ENCODE measurements around the gene RASGRP1.

The RASGRP1 gene

GRCh38 chr15:38560456-38560926 lies 4.1 kb downstream of the RASGRP1 start:
- H3K9me3 ChIP-seq (ENCODE audit: low read length): no peaks in the 10 kb centered on the region

GRCh38 chr15:38559636-38560307 lies 4.8 kb downstream of the RASGRP1 start:
- Histone ChIP-seq H3K9ac (ENCODE audit: low read length) (no peak overlapping the region), H2AFZ (ENCODE audit: low read length) (no peak overlapping the region), H4K20me1 (ENCODE audit: insufficient read depth, low read length) (no peaks in the 10 kb centered on the region), H3K79me2 (ENCODE audit: insufficient read depth, low read length) (no peaks in the 10 kb centered on the region; the same call in 1 of the 2 replicates), H3F3A (ENCODE audit: insufficient read depth, low read length) (no peaks in the 10 kb centered on the region), H3K9me2 (ENCODE audit: low read depth, low read length) (no peaks in the 10 kb centered on the region), H3K27me3 (ENCODE audit: insufficient read depth, low read length) (no peaks in the 10 kb centered on the region), H3K9me3 (ENCODE audit: low read length) (no peaks in the 10 kb centered on the region), H3K4me3 (ENCODE audit: low read depth, low read length, poor library complexity, severe bottlenecking) (no peak overlapping the region), H3K27ac (ENCODE audit: low read depth, low read length, poor library complexity, severe bottlenecking) (no peak overlapping the region), H3K36me3 (ENCODE audit: insufficient read depth, low read length) (peaks cover 41% of the 10 kb centered on the region), H3K4me2 (ENCODE audit: low read length) (no peak overlapping the region), H3K4me1 (ENCODE audit: insufficient read depth, low read length, severe bottlenecking) (peaks cover 21% of the 10 kb centered on the region)
- no peak for TF ChIP-seq CTCF (IDR thresholded peaks at IDR 0.05; ENCODE audit: low read length)
- no peak for TF ChIP-seq EZH2 (IDR thresholded peaks at IDR 0.05; ENCODE audit: borderline replicate concordance, low read length)

More at GRCh38 chr15:38560456-38560926, 4.1 kb downstream of the RASGRP1 start:
- H3F3A ChIP-seq (ENCODE audit: insufficient read depth, low read length): no peaks in the 10 kb centered on the region; the same call in 1 of the 2 replicates
- peaks cover 36% of the 10 kb centered on the region for H3K36me3 ChIP-seq (ENCODE audit: insufficient read depth, low read length)
- H3K27me3 ChIP-seq (ENCODE audit: insufficient read depth, low read length): no peaks in the 10 kb centered on the region
- no peak overlapping the region for H2AFZ ChIP-seq (ENCODE audit: low read length)
- H3K27ac ChIP-seq (ENCODE audit: low read depth, low read length, poor library complexity, severe bottlenecking): no peak overlapping the region
- no peak overlapping the region for H3K4me3 ChIP-seq (ENCODE audit: low read depth, low read length, poor library complexity, severe bottlenecking)
- no peaks in the 10 kb centered on the region for H3K9me2 ChIP-seq (ENCODE audit: low read depth, low read length)
- H4K20me1 ChIP-seq (ENCODE audit: insufficient read depth, low read length): no peaks in the 10 kb centered on the region
- H3K79me2 ChIP-seq (ENCODE audit: insufficient read depth, low read length): no peaks in the 10 kb centered on the region; the same call in 1 of the 2 replicates
- H3K4me2 ChIP-seq (ENCODE audit: low read length): no peak overlapping the region
- TF ChIP-seq EZH2 (IDR thresholded peaks at IDR 0.05; ENCODE audit: borderline replicate concordance, low read length) (no peak), CTCF (IDR thresholded peaks at IDR 0.05; ENCODE audit: low read length) (no peak)
- H3K4me1 ChIP-seq (ENCODE audit: insufficient read depth, low read length, severe bottlenecking): peaks cover 28% of the 10 kb centered on the region
- H3K9ac ChIP-seq (ENCODE audit: low read length): no peak overlapping the region

GRCh38 chr15:38559131-38559530 lies 5.5 kb downstream of the RASGRP1 start:
- no peaks in the 10 kb centered on the region for H4K20me1 ChIP-seq (ENCODE audit: insufficient read depth, low read length)
- H3K9ac ChIP-seq (ENCODE audit: low read length): no peak overlapping the region
- no peaks in the 10 kb centered on the region for H3K9me3 ChIP-seq (ENCODE audit: low read length)
- TF ChIP-seq CTCF (IDR thresholded peaks at IDR 0.05; ENCODE audit: low read length) (no peak), EZH2 (IDR thresholded peaks at IDR 0.05; ENCODE audit: borderline replicate concordance, low read length) (no peak)
- peaks cover 21% of the 10 kb centered on the region for H3K4me1 ChIP-seq (ENCODE audit: insufficient read depth, low read length, severe bottlenecking)
- no peak overlapping the region for H3K4me3 ChIP-seq (ENCODE audit: low read depth, low read length, poor library complexity, severe bottlenecking)
- H3K27me3 ChIP-seq (ENCODE audit: insufficient read depth, low read length): no peaks in the 10 kb centered on the region
- no peak overlapping the region for H3K27ac ChIP-seq (ENCODE audit: low read depth, low read length, poor library complexity, severe bottlenecking)
- no peaks in the 10 kb centered on the region for H3K9me2 ChIP-seq (ENCODE audit: low read depth, low read length)
- no peaks in the 10 kb centered on the region; the same call in 1 of the 2 replicates for H3K79me2 ChIP-seq (ENCODE audit: insufficient read depth, low read length)
- H3K4me2 ChIP-seq (ENCODE audit: low read length): no peak overlapping the region
- H3F3A ChIP-seq (ENCODE audit: insufficient read depth, low read length): no peaks in the 10 kb centered on the region
- H2AFZ ChIP-seq (ENCODE audit: low read length): no peak overlapping the region
- peaks cover 43% of the 10 kb centered on the region for H3K36me3 ChIP-seq (ENCODE audit: insufficient read depth, low read length)
